Activated B cell treated with CpG ODN at 0.5 μM for 24 hours (primary cell): ENCODE data around the gene HSF2. TPM values are rescaled to one million over a fixed set of nuclear protein-coding genes. Genes with fewer than 3 reads are reported as not detected.
A peak's percentile ranks its signal among the peaks of the same experiment; 100 is the strongest.
"Not testable (repeated sequence)": the region's sequence is repeated elsewhere in the genome, so short reads cannot be mapped to it uniquely, and the experiment has no call there.

Experiments used
- ATAC-seq: fragments of 200-7000 bp; cut with Tn5 transposase; one replicate; pipeline ENCODE4 v1.10.0; 2021; ENCODE audit warnings: low read depth, mild to moderate bottlenecking, moderate library complexity
- CTCF ChIA-PET: fragments of 350-600 bp; sonication (Branson Sonifier 250); formaldehyde crosslinking; loops from one replicate; lab custom pipeline; 2021; ENCODE audit warnings: antibody characterized with exemption; lab: Charles Lee
- POLR2A ChIA-PET: fragments of 350-600 bp; sonication (Branson Sonifier 250); formaldehyde crosslinking; loops from one replicate; lab custom pipeline; 2021; ENCODE audit warnings: antibody characterized with exemption; lab: Charles Lee
- DNase-seq: peaks from one replicate; pipeline ENCODE4 v3.0.0; 2022
- H3K27ac Mint-ChIP-seq: one replicate; pipeline ENCODE4 v1.8.0; 2020; ENCODE audit warnings: mixed read lengths
- H3K27me3 Mint-ChIP-seq: one replicate; pipeline ENCODE4 v1.8.0; 2021; ENCODE audit warnings: mixed read lengths
- H3K36me3 Mint-ChIP-seq: one replicate; pipeline ENCODE4 v1.8.0; 2021; ENCODE audit warnings: low read depth, mixed read lengths
- H3K4me1 Mint-ChIP-seq: one replicate; pipeline ENCODE4 v1.8.0; 2021; ENCODE audit warnings: mixed read lengths
- H3K4me3 Mint-ChIP-seq: one replicate; pipeline ENCODE4 v1.8.0; 2020; ENCODE audit warnings: mild to moderate bottlenecking, mixed read lengths
- H3K9me3 Mint-ChIP-seq: one replicate; pipeline ENCODE4 v1.8.0; 2020; ENCODE audit warnings: mixed read lengths
- intact Hi-C: fragments of 100-400 bp; cut with micrococcal nuclease; formaldehyde crosslinking; loops from one replicate; pipeline ENCODE4 v1.15.1; 2024
- total RNA-seq: library from RNA; stranded (reverse); gene quantifications from 2 replicates; pipeline ENCODE4 v1.2.3, GENCODE V29; 2022
- TF ChIP-seq, protein P1 (sequence below): fragments of 200-600 bp; IDR thresholded peaks from one replicate; pipeline ENCODE4 v1.8.0; 2022; ENCODE audit warnings: antibody characterized with exemption, mild to moderate bottlenecking

HSF2 gene
- total RNA-seq, 1 donor from 2014 or later, result 9.0 TPM

DNA sequence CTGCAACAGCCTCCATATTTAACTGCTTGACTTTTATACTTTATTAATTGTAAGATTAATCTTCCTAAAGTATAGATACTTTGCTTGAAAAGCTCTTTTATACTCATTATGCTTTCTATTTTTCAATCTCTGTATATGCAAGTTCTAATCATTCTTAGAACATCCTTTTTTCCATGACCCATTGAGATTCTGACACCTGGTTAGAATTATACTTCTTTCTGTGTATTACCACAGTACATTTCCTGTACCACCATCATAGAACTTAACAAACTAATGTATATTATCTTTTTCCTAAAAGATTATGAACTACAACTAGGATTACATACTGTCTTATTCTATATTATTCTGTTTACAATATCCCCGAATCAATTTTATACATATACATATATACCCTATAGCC lies 58.6 kb downstream of the HSF2 start:
- intact Hi-C loops, result no loop called here
- ChIA-PET POLR2A (no interaction called here), CTCF (no interaction called here)
- Mint-ChIP-seq H3K4me1 (peaks cover 55% of the 10 kb centered on the region), H3K27ac (no peak overlapping the region), H3K9me3 (no peaks in the 10 kb centered on the region), H3K27me3 (no peaks in the 10 kb centered on the region), H3K4me3 (no peak overlapping the region), H3K36me3 (peaks cover 63% of the 10 kb centered on the region)
- TF ChIP-seq, protein P1, sequence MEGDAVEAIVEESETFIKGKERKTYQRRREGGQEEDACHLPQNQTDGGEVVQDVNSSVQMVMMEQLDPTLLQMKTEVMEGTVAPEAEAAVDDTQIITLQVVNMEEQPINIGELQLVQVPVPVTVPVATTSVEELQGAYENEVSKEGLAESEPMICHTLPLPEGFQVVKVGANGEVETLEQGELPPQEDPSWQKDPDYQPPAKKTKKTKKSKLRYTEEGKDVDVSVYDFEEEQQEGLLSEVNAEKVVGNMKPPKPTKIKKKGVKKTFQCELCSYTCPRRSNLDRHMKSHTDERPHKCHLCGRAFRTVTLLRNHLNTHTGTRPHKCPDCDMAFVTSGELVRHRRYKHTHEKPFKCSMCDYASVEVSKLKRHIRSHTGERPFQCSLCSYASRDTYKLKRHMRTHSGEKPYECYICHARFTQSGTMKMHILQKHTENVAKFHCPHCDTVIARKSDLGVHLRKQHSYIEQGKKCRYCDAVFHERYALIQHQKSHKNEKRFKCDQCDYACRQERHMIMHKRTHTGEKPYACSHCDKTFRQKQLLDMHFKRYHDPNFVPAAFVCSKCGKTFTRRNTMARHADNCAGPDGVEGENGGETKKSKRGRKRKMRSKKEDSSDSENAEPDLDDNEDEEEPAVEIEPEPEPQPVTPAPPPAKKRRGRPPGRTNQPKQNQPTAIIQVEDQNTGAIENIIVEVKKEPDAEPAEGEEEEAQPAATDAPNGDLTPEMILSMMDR, result no peak
- ATAC-seq (no peak), DNase-seq (no peak)

DNA sequence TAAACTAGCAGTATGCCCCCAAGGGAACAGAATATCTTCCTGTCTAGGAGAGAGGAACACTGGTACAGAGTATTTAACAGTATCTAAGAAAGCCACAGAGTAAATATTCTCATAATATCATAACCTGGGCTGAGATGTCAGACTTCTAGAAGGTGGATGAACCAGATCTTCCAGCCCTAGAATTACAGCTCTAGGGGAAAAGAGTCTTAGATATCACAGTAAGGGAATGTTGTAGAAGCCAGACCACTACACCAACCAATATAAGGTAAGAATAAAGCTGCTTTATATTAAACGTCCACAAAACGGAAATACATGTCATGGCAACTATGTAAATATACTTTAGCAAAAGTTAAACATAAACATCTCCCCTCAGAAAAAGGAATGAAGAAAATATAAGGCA lies 59.8 kb downstream of the HSF2 start:
- ATAC-seq (no peak), DNase-seq (no peak)
- Mint-ChIP-seq H3K27ac (no peak overlapping the region), H3K9me3 (no peaks in the 10 kb centered on the region), H3K4me1 (peaks cover 65% of the 10 kb centered on the region), H3K36me3 (peaks cover 62% of the 10 kb centered on the region), H3K27me3 (no peaks in the 10 kb centered on the region), H3K4me3 (no peak overlapping the region)
- ChIA-PET CTCF (interaction anchor here (1.0 kb wide), 1 partner anchor 15 kb away, joined by 4 read pairs; no protein-coding TSS in a partner anchor), POLR2A (no interaction called here)
- TF ChIP-seq, protein P1, result no peak
- intact Hi-C loops, result no loop called here

DNA sequence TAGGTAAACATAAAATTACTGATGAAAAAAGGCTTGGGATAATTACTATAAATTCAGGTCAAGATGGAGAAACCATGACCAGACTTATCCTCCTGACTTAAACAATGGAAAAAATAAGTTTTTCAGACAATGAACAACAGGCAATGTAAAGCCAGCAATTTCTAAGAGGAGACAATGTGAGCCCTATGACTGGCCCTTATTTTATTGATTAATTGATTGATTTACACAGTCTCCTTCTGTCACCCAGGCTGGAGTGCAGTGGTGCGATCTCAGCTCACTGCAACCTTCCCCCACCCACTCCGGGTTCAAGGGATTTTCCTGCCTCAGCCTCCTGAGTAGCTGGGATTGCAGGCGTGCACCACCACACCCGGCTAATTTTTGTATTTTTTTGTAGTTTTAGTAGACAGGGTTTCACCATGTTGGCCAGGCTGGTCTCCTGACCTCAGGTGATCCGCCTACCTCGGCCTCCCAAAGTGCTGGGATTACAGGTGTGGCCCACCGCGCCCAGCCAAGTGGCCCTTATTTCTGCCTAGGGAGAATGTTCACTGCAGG lies 60.5 kb downstream of the HSF2 start:
- H3K9me3 Mint-ChIP-seq, H3K27ac Mint-ChIP-seq, H3K4me3 Mint-ChIP-seq, ATAC-seq, H3K27me3 Mint-ChIP-seq, DNase-seq, intact Hi-C loops: not testable (repeated sequence)
- Mint-ChIP-seq H3K4me1 (peaks cover 68% of the 10 kb centered on the region), H3K36me3 (peaks cover 58% of the 10 kb centered on the region)
- CTCF ChIA-PET, result interaction anchor here (1.0 kb wide), 1 partner anchor 14 kb away, joined by 4 read pairs; no protein-coding TSS in a partner anchor
- POLR2A ChIA-PET, result interaction anchor here (1.0 kb wide), 1 partner anchor 12 kb away, joined by 3 read pairs; the partner anchor contains the start of gene SERINC1

DNA sequence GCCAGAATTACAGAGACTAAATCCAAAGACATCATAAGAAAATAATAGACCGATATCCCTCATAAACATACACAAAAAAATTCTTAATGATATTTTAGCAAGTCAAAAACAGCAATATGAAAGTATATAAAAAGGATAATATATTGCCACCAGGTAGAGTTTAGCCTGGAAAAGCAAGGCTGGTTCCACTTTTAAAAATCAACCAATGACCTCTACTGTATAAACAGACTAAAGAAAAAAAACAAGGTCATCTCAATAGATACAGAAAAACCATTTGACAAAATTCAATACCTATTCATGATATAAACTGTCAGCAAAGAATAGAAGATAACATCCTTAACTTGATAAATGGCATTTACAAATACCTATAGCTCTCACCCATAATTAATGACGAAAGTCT lies 62.4 kb downstream of the HSF2 start:
- Mint-ChIP-seq H3K4me1 (peaks cover 78% of the 10 kb centered on the region), H3K9me3 (no peaks in the 10 kb centered on the region), H3K4me3 (no peak overlapping the region), H3K27ac (no peak overlapping the region), H3K36me3 (peaks cover 58% of the 10 kb centered on the region), H3K27me3 (no peaks in the 10 kb centered on the region)
- DNase-seq, result no peak
- intact Hi-C loops, result no loop called here
- POLR2A ChIA-PET, result no interaction called here
- TF ChIP-seq, protein P1, result no peak
- CTCF ChIA-PET, result no interaction called here
- no peak for ATAC-seq

DNA sequence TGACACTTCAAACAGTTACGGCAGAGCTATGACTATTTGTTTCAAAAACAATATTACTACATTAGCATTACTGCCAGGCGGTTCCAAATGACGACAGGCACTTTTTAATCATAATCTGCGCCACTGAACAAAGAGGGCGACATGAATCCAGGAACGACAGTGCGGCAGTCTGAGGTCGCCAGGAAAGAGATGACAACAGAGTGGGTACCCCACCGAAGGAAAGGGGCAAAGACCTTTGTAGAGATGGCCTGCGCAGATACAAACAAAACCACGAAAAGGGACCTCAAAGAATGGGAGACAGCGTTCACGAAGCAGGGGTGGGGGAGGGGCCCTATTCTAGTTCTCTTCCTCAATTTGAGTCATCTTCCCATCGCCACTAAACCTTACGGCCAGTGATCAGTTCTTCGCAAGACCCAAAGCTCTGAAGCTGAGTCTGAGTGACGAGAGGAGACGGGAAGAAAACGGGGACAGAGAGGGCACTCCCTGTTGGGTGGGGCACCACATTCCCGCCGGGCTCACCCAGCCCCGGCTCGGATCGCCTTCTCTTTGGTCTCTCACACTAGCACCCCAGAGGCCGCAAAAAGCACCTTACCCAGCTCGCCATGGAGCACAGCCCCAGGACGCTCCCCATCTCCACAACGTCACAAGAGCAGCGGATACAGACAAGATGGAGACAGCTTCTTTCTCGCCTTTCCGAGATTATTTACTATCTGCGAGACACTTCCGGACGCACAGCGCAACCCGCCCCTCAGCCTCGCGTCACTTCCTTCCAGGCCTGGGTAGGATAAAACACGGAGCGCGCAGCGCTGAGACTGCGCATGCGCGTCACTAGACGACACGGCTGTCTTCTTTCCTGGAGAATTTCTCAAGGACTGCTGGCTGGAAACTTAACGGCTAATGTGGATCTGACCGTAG lies 71.9 kb downstream of the HSF2 start, which contains the start of gene SERINC1:
TSS of gene SERINC1 (minus strand) at position 701 of the 915 bp plus-strand sequence. CDS start at position 631, 70 bp downstream.
- intact Hi-C loops, result loop anchor here (1.0 kb wide), 4 partner anchors 14 to 1137 kb away; partner anchors contain the start of genes HSF2 and TBC1D32
- peak; percentile 95 for ATAC-seq
- POLR2A ChIA-PET, result interaction anchor here (0.9 to 2.6 kb wide), 8 partner anchors 11 to 1137 kb away, joined by 3 to 16 read pairs (median 5); partner anchors contain the start of genes HSF2 and TBC1D32

More for the DNA sequence above, 71.9 kb downstream of the HSF2 start, which contains the start of gene SERINC1:
- TF ChIP-seq, protein P1, result no peak
- Mint-ChIP-seq H3K4me3 (peak within 1 kb of the TSS; percentile 99), H3K4me1 (peaks cover 48% of the 10 kb centered on the region), H3K27ac (peak within 1 kb of the TSS; percentile 99), H3K27me3 (no peaks in the 10 kb centered on the region), H3K9me3 (no peaks in the 10 kb centered on the region), H3K36me3 (peaks cover 24% of the 10 kb centered on the region)
- CTCF ChIA-PET, result interaction anchor here (1.7 to 2.6 kb wide), 2 partner anchors 20 to 59 kb away, joined by 6 to 17 read pairs; no protein-coding TSS in a partner anchor
- DNase-seq, result peak; percentile 83
